ENCODE results near the gene PCDHB13. TPM values are rescaled to one million over a fixed set of nuclear protein-coding genes. Genes with fewer than 3 reads are reported as not detected.

Gene PCDHB13
- total and polyA plus RNA-seq, 4 experiments from 2014 or later = 0.09 to 0.11 TPM; not detected in 2

Other genes with a start within 250 kb of the PCDHB13 start
Only the 30 nearest of the 37 such genes appear.
- not detected for gene PCDHB1, start 162.5 kb upstream of the PCDHB13 start, total RNA-seq
- not detected for gene PCDHB1, start 162.5 kb upstream of the PCDHB13 start, polyA plus RNA-seq
- 1 to 10 TPM in 1 of 2 experiments, under 1 TPM in 1; 0.28 to 1.3 TPM for gene PCDHB2, start 119.3 kb upstream of the PCDHB13 start, total RNA-seq
- gene PCDHB2, start 119.3 kb upstream of the PCDHB13 start, polyA plus RNA-seq = under 1 TPM in 1 of 2 donors, not detected in 1; 0.08 TPM
- not detected for gene PCDHB3, start 113.4 kb upstream of the PCDHB13 start, total RNA-seq
- gene PCDHB3, start 113.4 kb upstream of the PCDHB13 start, polyA plus RNA-seq = not detected
- not detected for gene PCDHB4, start 92.1 kb upstream of the PCDHB13 start, total RNA-seq
- not detected for gene PCDHB4, start 92.1 kb upstream of the PCDHB13 start, polyA plus RNA-seq
- under 1 TPM in 1 of 2 experiments, not detected in 1; 0.17 TPM for gene PCDHB5, start 78.7 kb upstream of the PCDHB13 start, total RNA-seq
- gene PCDHB5, start 78.7 kb upstream of the PCDHB13 start, polyA plus RNA-seq = not detected
- not detected for gene PCDHB6, start 63.9 kb upstream of the PCDHB13 start, total RNA-seq
- gene PCDHB6, start 63.9 kb upstream of the PCDHB13 start, polyA plus RNA-seq = not detected
- not detected for gene PCDHB7, start 41.3 kb upstream of the PCDHB13 start, total RNA-seq
- not detected for gene PCDHB7, start 41.3 kb upstream of the PCDHB13 start, polyA plus RNA-seq
- gene PCDHB8, start 36.1 kb upstream of the PCDHB13 start, total RNA-seq = not detected
- gene PCDHB8, start 36.1 kb upstream of the PCDHB13 start, polyA plus RNA-seq = not detected
- gene PCDHB16, start 31.5 kb upstream of the PCDHB13 start, total RNA-seq = not detected
- gene PCDHB16, start 31.5 kb upstream of the PCDHB13 start, polyA plus RNA-seq = not detected
- under 1 TPM; 0.44 TPM for gene PCDHB9, start 26.8 kb upstream of the PCDHB13 start, total RNA-seq
- gene PCDHB9, start 26.8 kb upstream of the PCDHB13 start, polyA plus RNA-seq = under 1 TPM in 1 of 2 donors, not detected in 1; 0.62 TPM
- gene PCDHB10, start 21.6 kb upstream of the PCDHB13 start, total RNA-seq = under 1 TPM in 1 of 2 experiments, not detected in 1; 0.15 TPM
- not detected for gene PCDHB10, start 21.6 kb upstream of the PCDHB13 start, polyA plus RNA-seq
- not detected for gene PCDHB11, start 14.3 kb upstream of the PCDHB13 start, total RNA-seq
- not detected for gene PCDHB11, start 14.3 kb upstream of the PCDHB13 start, polyA plus RNA-seq
- gene PCDHB12, start 5.2 kb upstream of the PCDHB13 start, total RNA-seq = not detected
- not detected for gene PCDHB12, start 5.2 kb upstream of the PCDHB13 start, polyA plus RNA-seq
- under 1 TPM; 0.14 to 0.15 TPM for gene PCDHB14, start 9.4 kb downstream of the PCDHB13 start, total RNA-seq
- gene PCDHB14, start 9.4 kb downstream of the PCDHB13 start, polyA plus RNA-seq = not detected
- gene PCDHB15, start 31.5 kb downstream of the PCDHB13 start, total RNA-seq = under 1 TPM; 0.17 to 0.53 TPM
- gene PCDHB15, start 31.5 kb downstream of the PCDHB13 start, polyA plus RNA-seq = not detected
- gene SLC25A2, start 90.1 kb downstream of the PCDHB13 start, total RNA-seq = under 1 TPM; 0.38 to 0.91 TPM
- gene SLC25A2, start 90.1 kb downstream of the PCDHB13 start, polyA plus RNA-seq = not detected
- 100 to 1,000 TPM; 109 to 119 TPM for gene TAF7, start 106.9 kb downstream of the PCDHB13 start, total RNA-seq
- 100 to 1,000 TPM; 165 to 216 TPM for gene TAF7, start 106.9 kb downstream of the PCDHB13 start, polyA plus RNA-seq
- gene PCDHGA1, start 116.6 kb downstream of the PCDHB13 start, total RNA-seq = under 1 TPM; 0.58 to 0.78 TPM
- not detected for gene PCDHGA1, start 116.6 kb downstream of the PCDHB13 start, polyA plus RNA-seq
- under 1 TPM; 0.19 to 0.23 TPM for gene PCDHGA2, start 124.8 kb downstream of the PCDHB13 start, total RNA-seq
- gene PCDHGA2, start 124.8 kb downstream of the PCDHB13 start, polyA plus RNA-seq = not detected
- gene PCDHGA3, start 129.9 kb downstream of the PCDHB13 start, total RNA-seq = under 1 TPM; 0.17 to 0.26 TPM
- under 1 TPM in 1 of 2 donors, not detected in 1; 0.23 TPM for gene PCDHGA3, start 129.9 kb downstream of the PCDHB13 start, polyA plus RNA-seq
- gene PCDHGB1, start 136.2 kb downstream of the PCDHB13 start, total RNA-seq = under 1 TPM; 0.17 to 0.26 TPM
- gene PCDHGB1, start 136.2 kb downstream of the PCDHB13 start, polyA plus RNA-seq = not detected
- gene PCDHGA4, start 141.1 kb downstream of the PCDHB13 start, total RNA-seq = under 1 TPM in 1 of 2 experiments, not detected in 1; 0.47 TPM
- not detected for gene PCDHGA4, start 141.1 kb downstream of the PCDHB13 start, polyA plus RNA-seq
- under 1 TPM; 0.55 to 0.64 TPM for gene PCDHGB2, start 146.1 kb downstream of the PCDHB13 start, total RNA-seq
- not detected for gene PCDHGB2, start 146.1 kb downstream of the PCDHB13 start, polyA plus RNA-seq
- under 1 TPM; 0.28 to 0.44 TPM for gene PCDHGA5, start 150.2 kb downstream of the PCDHB13 start, total RNA-seq
- not detected for gene PCDHGA5, start 150.2 kb downstream of the PCDHB13 start, polyA plus RNA-seq
- gene PCDHGB3, start 156.3 kb downstream of the PCDHB13 start, total RNA-seq = under 1 TPM; 0.50 to 0.76 TPM
- gene PCDHGB3, start 156.3 kb downstream of the PCDHB13 start, polyA plus RNA-seq = not detected
- gene PCDHGA6, start 160.0 kb downstream of the PCDHB13 start, total RNA-seq = under 1 TPM; 0.50 to 0.76 TPM
- gene PCDHGA6, start 160.0 kb downstream of the PCDHB13 start, polyA plus RNA-seq = under 1 TPM in 1 of 2 donors, not detected in 1; 0.03 TPM
- gene PCDHGA7, start 168.8 kb downstream of the PCDHB13 start, total RNA-seq = under 1 TPM; 0.26 to 0.44 TPM
- not detected for gene PCDHGA7, start 168.8 kb downstream of the PCDHB13 start, polyA plus RNA-seq
- gene PCDHGB4, start 173.8 kb downstream of the PCDHB13 start, total RNA-seq = under 1 TPM; 0.19 to 0.23 TPM
- under 1 TPM in 1 of 2 donors, not detected in 1; 0.13 TPM for gene PCDHGB4, start 173.8 kb downstream of the PCDHB13 start, polyA plus RNA-seq
- under 1 TPM in 1 of 2 experiments, not detected in 1; 0.17 TPM for gene PCDHGA8, start 178.7 kb downstream of the PCDHB13 start, total RNA-seq
- gene PCDHGA8, start 178.7 kb downstream of the PCDHB13 start, polyA plus RNA-seq = not detected
- under 1 TPM; 0.42 to 0.49 TPM for gene PCDHGB5, start 184.0 kb downstream of the PCDHB13 start, total RNA-seq
- gene PCDHGB5, start 184.0 kb downstream of the PCDHB13 start, polyA plus RNA-seq = under 1 TPM in 1 of 2 donors, not detected in 1; 0.39 TPM

Data from CD4-positive, alpha-beta memory T cell (primary cell).